Forelimb muscle (tissue), 1 donor: ENCODE measurements around the gene SLC38A11. TPM values are rescaled to one million over a fixed set of nuclear protein-coding genes. Genes with fewer than 3 reads are reported as not detected.
"Not testable (repeated sequence)": the region's sequence is repeated elsewhere in the genome, so short reads cannot be mapped to it uniquely, and the experiment has no call there.

Experiments used
- DNase-seq: peaks from one replicate; pipeline ENCODE4 v3.0.0-alpha.2; 2013; ENCODE audit warnings: low read depth
- polyA plus RNA-seq: library from polyadenylated mRNA; unstranded; fragments of 120-200 nt; gene quantifications from one replicate; pipeline ENCODE4 v1.2.1, GENCODE V29; 2013; ENCODE audit not compliant: insufficient read length

SLC38A11 gene
- polyA plus RNA-seq, result 0.20 TPM

DNA sequence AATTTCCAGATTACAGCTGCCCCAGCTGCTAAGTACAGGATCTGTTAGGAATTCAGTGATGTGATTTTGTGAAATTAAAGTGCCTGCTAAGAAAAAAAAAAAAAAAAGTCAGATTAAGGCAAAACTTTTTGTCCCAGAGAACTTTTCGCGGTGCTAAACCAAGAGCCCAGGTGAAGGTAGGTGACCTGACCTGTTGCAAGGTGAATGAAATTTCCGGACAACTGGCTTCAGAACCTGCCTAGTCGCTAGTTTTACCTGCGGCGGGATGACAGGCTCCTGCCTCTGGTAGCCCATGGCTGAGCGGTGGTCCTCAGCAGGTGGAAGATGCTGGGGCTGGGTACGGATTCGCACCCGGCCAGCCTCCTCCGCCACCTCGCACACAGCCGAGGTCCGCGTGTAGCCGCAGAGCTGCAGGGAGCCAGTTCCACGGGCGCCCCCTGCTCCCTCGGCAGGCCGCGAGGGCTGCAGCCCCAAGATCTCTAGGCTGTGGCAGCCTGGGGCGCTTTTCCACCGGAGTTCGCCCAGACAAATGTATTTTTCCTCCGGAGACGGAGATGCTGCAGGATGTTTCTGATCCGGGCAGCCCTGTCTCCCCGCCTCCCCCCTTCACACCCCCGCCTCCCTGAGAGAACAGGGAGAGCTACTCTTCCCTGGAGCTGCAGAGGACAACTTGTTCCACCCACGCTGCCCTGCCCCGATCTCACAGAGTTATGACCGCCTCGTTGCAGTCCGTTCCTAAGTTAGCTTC, at the start of gene SLC38A11:
TSS of gene SLC38A11 (minus strand) at position 572 of the 748 bp plus-strand sequence. CDS start at position 294, 278 bp downstream.
- no peak for DNase-seq

DNA sequence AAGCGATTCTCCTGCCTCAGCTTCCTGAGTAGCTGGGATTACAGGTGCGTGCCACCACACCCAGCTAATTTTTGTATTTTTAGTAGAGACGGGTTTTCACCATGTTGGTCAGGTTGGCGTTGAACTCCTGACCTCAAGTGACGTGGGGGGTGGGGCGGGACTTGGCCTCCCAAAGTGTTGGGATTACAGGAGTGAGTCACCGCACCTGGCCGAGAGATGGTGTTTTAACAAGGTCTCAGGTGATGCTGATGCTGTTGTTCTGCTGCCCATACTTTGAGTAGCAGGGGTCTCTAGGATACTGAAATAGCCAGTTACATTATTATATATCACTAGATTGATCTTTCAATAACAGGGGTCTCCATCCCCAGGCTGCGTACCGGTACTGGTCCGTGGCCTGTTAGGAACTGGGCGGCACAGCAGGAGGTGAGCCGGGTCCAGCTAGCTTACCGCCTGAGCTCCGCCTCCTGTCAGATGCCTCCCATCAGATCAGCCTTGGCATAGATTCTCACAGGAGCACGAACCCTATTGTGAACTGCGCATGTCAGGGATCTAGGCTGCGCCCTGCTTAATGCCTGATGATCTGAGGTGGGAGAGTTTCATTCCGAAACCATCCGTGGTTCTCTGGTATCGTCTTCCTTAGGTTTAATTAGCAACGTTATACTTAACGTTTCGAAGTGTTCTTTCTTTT, 48.3 kb upstream of the SLC38A11 start:
- DNase-seq, result no peak

GRCh38 chr2:165002638-165003037, 47.3 kb upstream of the SLC38A11 start:
- no peak for DNase-seq

GRCh38 chr2:164994664-164995299, 39.5 kb upstream of the SLC38A11 start:
- DNase-seq, result not testable (repeated sequence)

DNA sequence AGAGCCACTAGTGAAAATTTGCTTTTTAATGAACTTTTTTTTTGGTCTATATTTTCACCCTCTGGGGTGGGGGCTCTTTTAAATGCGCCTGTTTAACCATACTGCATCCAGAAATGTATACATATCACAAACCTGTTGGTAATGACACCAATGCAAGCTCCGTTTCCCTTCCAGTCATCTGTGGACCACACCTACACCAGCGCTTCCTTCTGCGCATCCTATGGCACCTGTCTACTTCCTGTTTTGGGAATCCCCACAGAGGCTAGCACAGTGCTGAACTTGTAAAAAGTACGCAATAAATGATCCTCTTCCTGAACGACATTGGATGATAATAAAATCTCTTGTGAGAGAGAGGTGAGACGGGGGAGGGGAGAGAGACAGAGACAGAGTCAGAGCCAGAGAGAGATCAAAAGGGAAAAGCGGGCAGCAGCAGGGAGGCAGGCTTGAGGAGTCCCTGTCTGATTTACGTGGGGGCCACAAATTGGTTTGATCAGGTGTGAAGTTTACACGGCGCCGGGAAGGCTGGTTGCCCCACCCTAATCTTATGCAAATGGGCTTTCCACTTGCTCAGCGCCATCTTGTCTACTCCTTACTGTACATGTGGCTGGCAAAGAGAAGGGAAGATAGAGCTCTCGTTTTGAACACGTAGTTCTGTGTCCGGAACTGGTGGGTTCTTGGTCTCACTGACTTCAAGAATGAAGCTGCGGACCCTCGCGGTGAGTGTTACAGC, 38.1 kb upstream of the SLC38A11 start:
- DNase-seq, result no peak

GRCh38 chr2:164992818-164993217, 37.5 kb upstream of the SLC38A11 start:
- DNase-seq, result peak; percentile 41

GRCh38 chr2:164992093-164992454, 36.7 kb upstream of the SLC38A11 start:
- not testable (repeated sequence) for DNase-seq

GRCh38 chr2:164991361-164992092, 36.2 kb upstream of the SLC38A11 start:
- not testable (repeated sequence) for DNase-seq

- DNase-seq, result not testable (repeated sequence)
Measured at GRCh38 chr2:164990953-164991352, 35.6 kb upstream of the SLC38A11 start.

GRCh38 chr2:164988805-164989204, 33.5 kb upstream of the SLC38A11 start:
- not testable (repeated sequence) for DNase-seq

DNA sequence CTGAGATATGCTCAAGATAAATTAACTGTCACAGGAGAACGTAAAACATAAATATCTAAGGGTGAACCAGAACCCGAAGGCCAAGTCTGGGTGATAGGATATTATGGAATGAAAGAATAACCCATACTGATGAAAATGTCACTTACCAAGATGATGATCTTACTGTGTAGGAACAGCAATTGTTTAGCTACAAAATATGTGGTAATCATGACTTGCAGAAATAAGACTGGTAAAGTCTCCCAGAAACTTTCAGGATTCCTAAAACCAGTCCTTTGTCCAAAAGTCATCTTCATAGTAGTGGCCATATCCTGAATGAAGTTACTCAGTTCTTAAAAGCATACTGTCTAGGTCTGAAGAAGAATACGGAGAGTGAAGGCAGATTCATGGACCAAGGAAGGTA, 30.7 kb upstream of the SLC38A11 start:
- not testable (repeated sequence) for DNase-seq

DNA sequence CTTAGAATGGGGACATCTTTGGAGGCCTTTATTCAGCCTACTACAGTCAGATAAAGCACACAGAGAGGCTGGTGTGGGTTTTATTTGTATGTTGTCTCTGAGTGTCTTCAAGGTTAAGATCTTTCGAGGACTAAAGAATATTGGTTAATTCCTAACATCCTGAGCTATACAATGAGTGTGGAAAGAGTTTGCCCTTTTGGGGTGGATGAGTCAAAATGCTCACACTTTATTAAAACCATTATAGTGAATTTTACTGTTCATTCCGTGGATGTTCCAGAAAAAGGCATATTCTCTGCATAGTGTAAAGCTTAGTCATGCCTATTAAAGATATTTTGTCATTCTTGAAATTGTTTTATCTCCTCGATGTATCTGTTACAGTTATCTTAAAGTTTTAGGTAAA, 29.1 kb upstream of the SLC38A11 start:
- no peak for DNase-seq

GRCh38 chr2:164981217-164981990, 26.1 kb upstream of the SLC38A11 start:
- no peak for DNase-seq

- DNase-seq, result not testable (repeated sequence)
Measured at GRCh38 chr2:164980688-164981087, 25.4 kb upstream of the SLC38A11 start.

DNA sequence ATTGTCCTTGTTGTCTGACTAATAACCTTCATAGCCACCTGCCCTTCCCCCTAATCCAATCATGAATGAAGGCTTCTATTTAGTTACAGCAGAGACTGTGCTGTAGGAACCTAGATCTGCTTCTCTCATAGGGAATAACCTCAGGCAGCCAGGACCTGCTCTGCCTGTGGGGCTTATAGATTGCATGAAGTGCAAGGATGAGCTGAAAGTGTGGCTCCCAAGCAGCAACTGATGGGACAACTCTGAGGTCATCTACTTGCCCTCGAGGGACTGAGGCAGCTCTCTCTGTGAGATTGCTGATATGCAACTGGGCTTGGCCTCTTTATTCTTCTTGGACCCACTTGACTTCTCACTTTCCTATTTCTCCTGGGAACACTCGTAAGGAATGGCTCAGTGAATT, 23.8 kb upstream of the SLC38A11 start:
- no peak for DNase-seq

GRCh38 chr2:164976875-164977470, 21.6 kb upstream of the SLC38A11 start:
- DNase-seq, result not testable (repeated sequence)

GRCh38 chr2:164976301-164976700, 21.0 kb upstream of the SLC38A11 start:
- no peak for DNase-seq

DNA sequence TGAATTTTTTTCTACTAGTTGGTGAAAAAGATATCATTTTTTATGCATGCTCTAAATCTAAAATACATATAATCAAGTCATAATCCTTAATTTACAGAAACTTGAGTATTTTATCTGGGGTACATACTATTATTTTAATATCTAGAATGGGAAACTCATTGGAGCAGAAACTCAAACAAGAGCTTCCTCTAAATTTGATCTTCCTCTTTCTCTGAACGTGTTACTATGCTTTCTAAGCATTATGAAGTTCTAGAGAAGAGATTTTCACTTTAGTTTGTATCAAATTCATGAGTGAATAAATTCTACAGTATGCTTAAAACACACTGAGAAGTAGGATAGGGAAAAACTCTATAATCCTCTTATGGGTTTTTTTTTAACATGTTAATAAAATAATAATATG, 20.6 kb upstream of the SLC38A11 start:
- no peak for DNase-seq

- DNase-seq, result no peak
Measured at GRCh38 chr2:164974221-164974620, 18.9 kb upstream of the SLC38A11 start.

- no peak for DNase-seq
Measured at GRCh38 chr2:164972216-164972615, 16.9 kb upstream of the SLC38A11 start.
